OCI-LY7 (cell line): ENCODE results near the gene FAM117A. TPM values are rescaled to one million over a fixed set of nuclear protein-coding genes. Genes with fewer than 3 reads are reported as not detected.

Source experiments
- BruUV-seq: library from RNA; stranded (reverse); fragments of 400-500 nt; replicated peaks from 2 replicates; lab custom pipeline; 2021; lab: Mats Ljungman, UMichigan
- CTCF ChIA-PET: fragments of 300-600 bp; sonication (Branson Sonifier 250); formaldehyde crosslinking; loops from one replicate; lab custom pipeline; 2022; ENCODE audit warnings: antibody characterized with exemption; ENCODE audit not compliant: unreplicated experiment; lab: Charles Lee
- POLR2A ChIA-PET: fragments of 300-600 bp; sonication (Branson Sonifier 250); formaldehyde crosslinking; loops from one replicate; lab custom pipeline; 2022; ENCODE audit warnings: antibody characterized with exemption; lab: Charles Lee
- DNase-seq: peaks from one replicate; pipeline ENCODE4 v3.0.0-alpha.2; 2015; ENCODE audit warnings: low spot score
- H2AFZ ChIP-seq: fragments of 200-600 bp; sonication (generic), shearing (Covaris generic); 2 replicates; pipeline ENCODE4 v1.6.1; 2014; ENCODE audit warnings: mild to moderate bottlenecking, antibody characterized with exemption, low read length, moderate library complexity
- H3K27ac ChIP-seq: fragments of 200-600 bp; sonication (generic); 2 replicates; pipeline ENCODE4 v1.5.1; 2014; ENCODE audit warnings: mixed run types, low read depth, mild to moderate bottlenecking, moderate library complexity, low read length, inconsistent platforms; ENCODE audit not compliant: poor library complexity, severe bottlenecking
- H3K36me3 ChIP-seq: fragments of 200-600 bp; sonication (generic); 2 replicates; pipeline ENCODE4 v1.6.1; 2014; ENCODE audit warnings: mild to moderate bottlenecking, antibody characterized with exemption, low read length, moderate library complexity, mixed read lengths; ENCODE audit not compliant: insufficient read depth
- H3K4me1 ChIP-seq: fragments of 200-600 bp; sonication (generic); 2 replicates; pipeline ENCODE4 v1.5.1; 2014; ENCODE audit warnings: mild to moderate bottlenecking, low read length; ENCODE audit not compliant: insufficient read depth, poor library complexity, severe bottlenecking
- H3K4me2 ChIP-seq: fragments of 200-600 bp; sonication (generic); 2 replicates; pipeline ENCODE4 v1.6.1; 2014; ENCODE audit warnings: mild to moderate bottlenecking, low read length
- H3K4me3 ChIP-seq: fragments of 200-600 bp; sonication (generic); 2 replicates; pipeline ENCODE4 v1.5.1; 2014; ENCODE audit warnings: mild to moderate bottlenecking, low read depth, low read length; ENCODE audit not compliant: poor library complexity, severe bottlenecking
- H3K79me2 ChIP-seq: fragments of 200-600 bp; sonication (generic); 2 replicates; pipeline ENCODE4 v1.6.1; 2016; ENCODE audit warnings: low read depth, mild to moderate bottlenecking, low read length, moderate library complexity, mixed read lengths; ENCODE audit not compliant: insufficient read depth
- H3K9me2 ChIP-seq: fragments of 200-600 bp; sonication (generic); 2 replicates; pipeline ENCODE4 v1.6.1; 2016; ENCODE audit warnings: mild to moderate bottlenecking, low read length, mixed read lengths; ENCODE audit not compliant: insufficient read depth
- H3K9me3 ChIP-seq: fragments of 200-600 bp; sonication (generic); 2 replicates; pipeline ENCODE4 v1.6.1; 2014; ENCODE audit warnings: mild to moderate bottlenecking, mixed run types, low read length, mixed read lengths
- H4K20me1 ChIP-seq: fragments of 200-600 bp; sonication (generic); 2 replicates; pipeline ENCODE4 v1.6.1; 2014; ENCODE audit warnings: mild to moderate bottlenecking, antibody characterized with exemption, low read length, moderate library complexity, mixed read lengths; ENCODE audit not compliant: insufficient read depth
- EZH2phosphoT487 ChIP-seq: fragments of 200-600 bp; sonication (generic); IDR thresholded peaks from 2 replicates; pipeline ENCODE4 v1.6.1; 2018; ENCODE audit warnings: low read depth, borderline replicate concordance, mild to moderate bottlenecking, mixed run types, antibody characterized with exemption, low read length, moderate library complexity, mixed read lengths
- intact Hi-C: fragments of 100-400 bp; cut with micrococcal nuclease; formaldehyde crosslinking; loops from one replicate; pipeline ENCODE4 v1.10.0; 2022; ENCODE audit not compliant: unreplicated experiment
- total RNA-seq, 2 experiments: library from RNA; depleted of rRNA in 1 of 2; stranded (reverse); fragments of >200 nt in 1 of 2; shearing (Covaris generic) in 1 of 2; gene quantifications; 2 replicates each; pipeline ENCODE4 v1.2.3, GENCODE V29; 2014 to 2022
- TF ChIP-seq, protein P1 (sequence below): fragments of 200-600 bp; sonication (generic); conservative IDR thresholded peaks from 2 replicates; pipeline ENCODE4 v1.5.1; 2014; ENCODE audit warnings: mild to moderate bottlenecking, antibody characterized with exemption, low read length, moderate library complexity, mixed read lengths

Gene FAM117A
- total RNA-seq, 2 experiments from 2014 or later: 40.4 to 44.3 TPM

DNA sequence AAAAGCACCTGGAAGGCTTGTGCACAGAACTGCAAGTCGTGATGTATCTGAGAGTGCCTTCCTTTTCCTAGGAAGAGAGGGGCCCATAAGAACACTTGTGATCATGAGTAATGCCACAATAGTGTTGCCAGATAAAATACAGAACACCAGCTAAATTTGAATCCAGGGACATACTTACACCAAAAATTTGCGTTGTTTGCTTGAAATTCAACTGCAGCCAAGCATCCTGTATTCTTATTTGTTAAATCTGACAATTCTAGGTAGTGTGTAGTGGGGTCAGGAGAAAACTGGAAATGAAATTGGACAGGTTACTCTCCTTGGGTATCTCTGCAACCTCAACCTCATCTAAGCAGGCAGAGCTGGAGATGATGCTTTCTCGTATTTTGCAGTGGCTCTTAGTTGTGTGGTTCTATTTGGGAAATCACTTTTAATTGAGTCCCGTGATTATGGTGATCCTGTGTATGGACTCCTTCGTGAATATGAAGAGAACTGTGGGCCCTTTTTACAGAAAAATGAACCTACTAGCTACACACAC lies 68.2 kb downstream of the FAM117A start:
- ChIA-PET POLR2A (interaction anchor here (0.6 kb wide), 2 partner anchors 75 to 100 kb away, joined by 3 read pairs; no protein-coding TSS in a partner anchor), CTCF (interaction anchor here (0.6 kb wide), 2 partner anchors 12 to 61 kb away, joined by 3 to 4 read pairs; partner anchors contain the start of gene SLC35B1)
- no TSS peak for BruUV-seq
- intact Hi-C loops: loop anchor here (1.0 to 5.0 kb wide), 2 partner anchors 127 to 258 kb away; no protein-coding TSS in a partner anchor
- Histone ChIP-seq H3K36me3 (peaks cover 9% of the 10 kb centered on the region), H3K4me2 (no peak overlapping the region), H3K79me2 (no peaks in the 10 kb centered on the region), H4K20me1 (no peaks in the 10 kb centered on the region), H3K9me2 (no peaks in the 10 kb centered on the region), H3K9me3 (no peaks in the 10 kb centered on the region), H3K4me1 (peaks cover 10% of the 10 kb centered on the region), H3K4me3 (no peak overlapping the region), H2AFZ (no peak overlapping the region; the same call in 1 of the 2 replicates), H3K27ac (no peak overlapping the region)
- DNase-seq: no peak
- TF ChIP-seq, protein P1, sequence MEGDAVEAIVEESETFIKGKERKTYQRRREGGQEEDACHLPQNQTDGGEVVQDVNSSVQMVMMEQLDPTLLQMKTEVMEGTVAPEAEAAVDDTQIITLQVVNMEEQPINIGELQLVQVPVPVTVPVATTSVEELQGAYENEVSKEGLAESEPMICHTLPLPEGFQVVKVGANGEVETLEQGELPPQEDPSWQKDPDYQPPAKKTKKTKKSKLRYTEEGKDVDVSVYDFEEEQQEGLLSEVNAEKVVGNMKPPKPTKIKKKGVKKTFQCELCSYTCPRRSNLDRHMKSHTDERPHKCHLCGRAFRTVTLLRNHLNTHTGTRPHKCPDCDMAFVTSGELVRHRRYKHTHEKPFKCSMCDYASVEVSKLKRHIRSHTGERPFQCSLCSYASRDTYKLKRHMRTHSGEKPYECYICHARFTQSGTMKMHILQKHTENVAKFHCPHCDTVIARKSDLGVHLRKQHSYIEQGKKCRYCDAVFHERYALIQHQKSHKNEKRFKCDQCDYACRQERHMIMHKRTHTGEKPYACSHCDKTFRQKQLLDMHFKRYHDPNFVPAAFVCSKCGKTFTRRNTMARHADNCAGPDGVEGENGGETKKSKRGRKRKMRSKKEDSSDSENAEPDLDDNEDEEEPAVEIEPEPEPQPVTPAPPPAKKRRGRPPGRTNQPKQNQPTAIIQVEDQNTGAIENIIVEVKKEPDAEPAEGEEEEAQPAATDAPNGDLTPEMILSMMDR: no peak; the same call in 1 of the 2 replicates
- TF ChIP-seq EZH2phosphoT487: no peak

DNA sequence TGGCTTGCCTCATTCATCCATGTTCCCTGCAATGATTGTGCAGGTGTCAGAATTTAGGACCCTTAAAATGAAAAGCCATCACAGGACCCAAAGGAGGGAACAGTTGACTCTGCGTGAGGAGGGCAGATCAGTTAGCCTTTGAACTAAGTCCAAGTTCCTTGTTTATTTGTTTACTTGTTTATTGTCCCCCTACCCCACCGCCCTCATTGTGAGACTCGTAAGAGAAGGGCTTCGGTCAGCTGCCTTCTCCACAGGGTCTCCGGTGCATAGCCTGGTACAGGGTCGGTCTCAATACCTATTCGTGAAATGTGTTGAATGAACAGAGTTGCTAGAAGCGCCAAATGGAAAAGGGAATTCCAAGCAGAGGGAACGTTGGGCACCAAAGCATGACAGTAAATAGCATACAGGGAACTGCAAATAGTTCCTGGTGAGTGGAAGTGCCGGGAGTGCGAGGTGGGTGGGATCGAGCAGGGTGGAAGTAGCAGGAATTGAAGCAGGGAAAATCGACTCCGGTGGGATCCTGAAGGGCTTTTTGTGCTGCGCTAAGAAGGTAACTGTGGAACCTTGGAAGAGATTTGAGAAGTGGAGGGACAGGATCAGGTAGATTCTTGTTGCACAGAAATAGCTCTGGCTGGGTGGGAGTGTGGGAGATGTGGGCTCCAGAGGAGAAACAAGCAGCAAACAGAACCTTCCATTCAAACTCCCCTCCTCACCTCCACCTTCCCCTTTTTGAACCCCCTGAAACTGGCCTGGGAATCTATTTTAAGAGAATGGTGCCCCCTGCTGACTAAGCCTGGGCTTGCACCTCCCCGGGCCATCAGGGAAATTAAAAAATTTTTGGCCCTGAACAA lies 68.9 kb downstream of the FAM117A start:
- CTCF ChIA-PET: no interaction called here
- Histone ChIP-seq H3K9me2 (no peaks in the 10 kb centered on the region), H4K20me1 (no peaks in the 10 kb centered on the region), H2AFZ (no peak overlapping the region), H3K27ac (no peak overlapping the region), H3K4me3 (no peak overlapping the region), H3K4me2 (no peak overlapping the region), H3K9me3 (no peaks in the 10 kb centered on the region), H3K36me3 (peaks cover 2% of the 10 kb centered on the region; the same call in 1 of the 2 replicates), H3K79me2 (no peaks in the 10 kb centered on the region), H3K4me1 (peaks cover 10% of the 10 kb centered on the region)
- POLR2A ChIA-PET: interaction anchor here (1.0 kb wide), 1 partner anchor 18 kb away, joined by 4 read pairs; no protein-coding TSS in a partner anchor
- intact Hi-C loops: loop anchor here (1.0 to 5.0 kb wide), 2 partner anchors 127 to 258 kb away; no protein-coding TSS in a partner anchor
- no peak for TF ChIP-seq EZH2phosphoT487
- TF ChIP-seq, protein P1: peak; percentile 99
- DNase-seq: peak; percentile 76
- BruUV-seq: no TSS peak
